Neural crest cell (in vitro differentiated cells): ENCODE measurements around the gene FBXO27. TPM values are rescaled to one million over a fixed set of nuclear protein-coding genes. Genes with fewer than 3 reads are reported as not detected.

Experiments used
- DNase-seq: peaks from one replicate; pipeline ENCODE4 v3.0.0; 2021; ENCODE audit warnings: low read depth, mixed read lengths, low spot score
- H3K27ac Mint-ChIP-seq: one replicate; pipeline ENCODE4 v1.8.0; 2021; ENCODE audit warnings: mild to moderate bottlenecking, mixed read lengths; ENCODE audit not compliant: unreplicated experiment
- H3K27me3 Mint-ChIP-seq: 2 replicates; pipeline ENCODE4 v1.8.0; 2021; ENCODE audit warnings: low read depth, mild to moderate bottlenecking, mixed read lengths
- H3K36me3 Mint-ChIP-seq: 2 replicates; pipeline ENCODE4 v1.8.0; 2021; ENCODE audit warnings: low read depth, mild to moderate bottlenecking, mixed read lengths
- H3K4me1 Mint-ChIP-seq: 2 replicates; pipeline ENCODE4 v1.8.0; 2021; ENCODE audit warnings: mixed read lengths
- H3K4me3 Mint-ChIP-seq: one replicate; pipeline ENCODE4 v1.8.0; 2021; ENCODE audit warnings: mild to moderate bottlenecking, mixed read lengths
- H3K9me3 Mint-ChIP-seq: 2 replicates; pipeline ENCODE4 v1.8.0; 2021; ENCODE audit warnings: mixed read lengths
- total RNA-seq: library from RNA; stranded (reverse); gene quantifications from 2 replicates; pipeline ENCODE4 v1.2.1, GENCODE V29; 2021
- TF ChIP-seq, protein P1 (sequence below): fragments of 200-600 bp; sonication (generic); conservative IDR thresholded peaks from 2 replicates; pipeline ENCODE4 v1.5.0; 2021; ENCODE audit warnings: antibody characterized with exemption, mild to moderate bottlenecking

The FBXO27 gene
- total RNA-seq, 1 donor from 2014 or later: 6.8 TPM

GRCh38 chr19:39064405-39064804, 32.1 kb upstream of the FBXO27 start:
- Mint-ChIP-seq H3K4me1 (no peaks in the 10 kb centered on the region), H3K27me3 (peaks cover 4% of the 10 kb centered on the region), H3K27ac (no peak overlapping the region), H3K9me3 (no peaks in the 10 kb centered on the region), H3K4me3 (no peak overlapping the region), H3K36me3 (no peaks in the 10 kb centered on the region)
- TF ChIP-seq, protein P1, sequence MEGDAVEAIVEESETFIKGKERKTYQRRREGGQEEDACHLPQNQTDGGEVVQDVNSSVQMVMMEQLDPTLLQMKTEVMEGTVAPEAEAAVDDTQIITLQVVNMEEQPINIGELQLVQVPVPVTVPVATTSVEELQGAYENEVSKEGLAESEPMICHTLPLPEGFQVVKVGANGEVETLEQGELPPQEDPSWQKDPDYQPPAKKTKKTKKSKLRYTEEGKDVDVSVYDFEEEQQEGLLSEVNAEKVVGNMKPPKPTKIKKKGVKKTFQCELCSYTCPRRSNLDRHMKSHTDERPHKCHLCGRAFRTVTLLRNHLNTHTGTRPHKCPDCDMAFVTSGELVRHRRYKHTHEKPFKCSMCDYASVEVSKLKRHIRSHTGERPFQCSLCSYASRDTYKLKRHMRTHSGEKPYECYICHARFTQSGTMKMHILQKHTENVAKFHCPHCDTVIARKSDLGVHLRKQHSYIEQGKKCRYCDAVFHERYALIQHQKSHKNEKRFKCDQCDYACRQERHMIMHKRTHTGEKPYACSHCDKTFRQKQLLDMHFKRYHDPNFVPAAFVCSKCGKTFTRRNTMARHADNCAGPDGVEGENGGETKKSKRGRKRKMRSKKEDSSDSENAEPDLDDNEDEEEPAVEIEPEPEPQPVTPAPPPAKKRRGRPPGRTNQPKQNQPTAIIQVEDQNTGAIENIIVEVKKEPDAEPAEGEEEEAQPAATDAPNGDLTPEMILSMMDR: no peak
- no peak for DNase-seq

DNA sequence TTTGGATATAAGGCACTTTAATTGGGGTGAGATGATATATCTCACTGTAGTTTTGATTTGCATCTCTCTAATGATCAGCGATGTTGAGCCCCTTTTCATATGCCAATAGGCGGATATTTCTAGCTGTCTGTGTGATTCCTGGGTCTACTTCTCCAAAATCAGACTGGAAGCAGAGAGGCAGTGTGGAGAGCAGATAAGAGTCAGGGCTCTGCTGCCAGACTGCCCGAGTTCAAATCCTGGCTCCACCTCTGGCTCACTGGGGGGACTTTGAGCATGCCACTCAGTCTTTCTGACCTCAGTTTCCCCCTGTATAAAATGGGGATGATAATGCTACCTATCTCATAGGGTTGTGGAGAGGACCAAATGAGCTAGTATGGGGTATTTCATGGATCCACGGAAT, 27.8 kb upstream of the FBXO27 start:
- H3K9me3 Mint-ChIP-seq: no peaks in the 10 kb centered on the region
- H3K4me3 Mint-ChIP-seq: no peak overlapping the region
- H3K36me3 Mint-ChIP-seq: no peaks in the 10 kb centered on the region
- DNase-seq: no peak
- H3K27me3 Mint-ChIP-seq: peaks cover 3% of the 10 kb centered on the region
- TF ChIP-seq, protein P1: no peak
- H3K27ac Mint-ChIP-seq: no peak overlapping the region
- H3K4me1 Mint-ChIP-seq: no peaks in the 10 kb centered on the region

DNA sequence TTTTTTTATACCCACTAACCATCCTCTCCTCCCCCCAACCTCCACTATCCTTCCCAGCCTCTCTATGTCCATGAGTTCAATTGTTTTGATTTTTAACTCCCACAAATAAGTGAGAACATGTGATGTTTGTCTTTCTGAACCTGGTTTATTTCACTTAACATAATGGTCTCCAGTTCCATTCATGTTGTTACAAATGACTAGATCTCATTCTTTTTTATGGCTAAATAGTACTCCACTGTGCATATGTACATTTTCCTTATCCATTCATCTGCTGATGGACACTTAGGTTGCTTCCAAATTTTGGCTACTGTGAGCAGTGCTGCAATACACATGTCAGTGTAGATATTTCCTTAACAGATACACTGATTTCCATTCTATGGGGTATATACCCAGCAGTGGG, 27.0 kb upstream of the FBXO27 start:
- H3K36me3 Mint-ChIP-seq: no peaks in the 10 kb centered on the region
- H3K27me3 Mint-ChIP-seq: peaks cover 3% of the 10 kb centered on the region
- H3K9me3 Mint-ChIP-seq: no peaks in the 10 kb centered on the region
- no peak overlapping the region for H3K4me3 Mint-ChIP-seq
- TF ChIP-seq, protein P1: no peak
- no peak overlapping the region for H3K27ac Mint-ChIP-seq
- no peaks in the 10 kb centered on the region for H3K4me1 Mint-ChIP-seq
- no peak for DNase-seq

DNA sequence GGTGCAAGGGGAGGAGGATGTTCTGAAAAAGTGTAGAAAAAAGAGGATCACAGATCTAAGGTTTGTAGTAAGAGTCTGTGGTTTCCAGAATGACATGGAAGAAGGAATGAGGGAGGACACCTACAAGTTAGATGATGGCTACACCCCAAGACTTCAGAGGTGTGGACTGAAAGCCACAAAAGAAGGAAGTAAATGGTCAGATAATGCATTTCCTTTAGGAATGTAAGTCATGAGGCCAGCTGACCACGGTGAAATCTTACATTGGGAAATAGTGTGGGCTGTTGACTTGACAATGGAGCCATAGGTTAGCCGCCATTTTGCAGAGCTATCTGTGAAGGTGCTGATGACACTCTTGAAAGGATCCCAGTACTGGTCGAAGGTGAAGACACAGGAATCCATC, 25.3 kb upstream of the FBXO27 start:
- DNase-seq: no peak
- no peak overlapping the region for H3K27ac Mint-ChIP-seq
- H3K4me3 Mint-ChIP-seq: no peak overlapping the region
- H3K9me3 Mint-ChIP-seq: no peaks in the 10 kb centered on the region
- H3K4me1 Mint-ChIP-seq: no peaks in the 10 kb centered on the region
- TF ChIP-seq, protein P1: no peak
- peaks cover 3% of the 10 kb centered on the region for H3K27me3 Mint-ChIP-seq
- no peaks in the 10 kb centered on the region for H3K36me3 Mint-ChIP-seq

- TF ChIP-seq, protein P1: no peak
- Mint-ChIP-seq H3K27ac (no peak overlapping the region), H3K36me3 (no peaks in the 10 kb centered on the region), H3K9me3 (no peaks in the 10 kb centered on the region), H3K4me3 (no peak overlapping the region), H3K4me1 (no peaks in the 10 kb centered on the region), H3K27me3 (no peaks in the 10 kb centered on the region)
- DNase-seq: no peak
Measured at GRCh38 chr19:39054091-39054470, 21.7 kb upstream of the FBXO27 start.
